ENCODE measurements around the gene VRK1.

DNA sequence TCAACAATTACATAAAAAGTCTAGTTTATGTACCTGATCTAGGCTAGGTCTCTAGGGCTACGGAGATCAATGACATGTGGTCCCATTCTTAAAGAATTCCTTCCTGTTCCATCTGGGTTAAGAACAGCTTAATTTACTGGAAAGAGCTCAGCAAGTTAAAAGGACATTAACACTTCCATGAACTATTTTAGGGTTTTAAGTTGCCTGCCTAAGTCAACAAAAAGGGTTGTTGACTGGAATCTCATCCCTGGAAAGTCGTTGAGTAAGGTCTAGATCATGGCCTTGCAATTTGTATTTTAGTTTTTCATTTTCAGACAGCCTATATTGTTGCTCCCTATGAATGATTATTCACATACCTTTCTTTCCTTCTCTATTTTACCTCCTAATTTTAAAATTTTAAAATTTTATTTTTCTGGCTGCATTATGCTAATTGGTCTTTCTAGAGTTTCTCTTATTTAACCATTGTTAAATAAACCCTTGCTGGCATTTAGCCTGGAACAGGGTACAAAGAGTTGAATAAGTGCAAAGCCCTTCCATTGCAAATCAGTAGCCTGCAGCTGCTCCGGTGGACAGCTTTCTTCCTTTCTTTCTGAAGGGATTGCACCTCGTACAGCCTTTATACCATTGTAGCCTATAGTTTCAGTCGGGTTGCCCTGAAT lies 66.3 kb downstream of the VRK1 start:
- TF ChIP-seq POLR2AphosphoS5 (IDR thresholded peaks at IDR 0.05; ENCODE audit: low read depth, low read length): no peak
- no peak for TF ChIP-seq CTCF (IDR thresholded peaks at IDR 0.05)

All from Panc1 (cell line).